HG03175 (cell line): ENCODE measurements around the gene DHRS7B.
"Not testable (repeated sequence)": the region's sequence is repeated elsewhere in the genome, so short reads cannot be mapped to it uniquely, and the experiment has no call there.

ENCODE experiments used
- ATAC-seq: cut with Tn5 transposase; IDR thresholded peaks from one replicate; pipeline ENCODE4 v1.9.1; 2021; ENCODE audit warnings: mild to moderate bottlenecking, moderate library complexity; ENCODE audit not compliant: unreplicated experiment

DHRS7B gene

GRCh38 chr17:21176773-21177395 lies 50.1 kb downstream of the DHRS7B start:
- no peak for ATAC-seq

- no peak for ATAC-seq
Measured at GRCh38 chr17:21177401-21177800, 50.6 kb downstream of the DHRS7B start.

- no peak for ATAC-seq
Measured at GRCh38 chr17:21177854-21178600, 51.3 kb downstream of the DHRS7B start.

- no peak for ATAC-seq
Measured at GRCh38 chr17:21183468-21183867, 56.7 kb downstream of the DHRS7B start.

- ATAC-seq: no peak
Measured at GRCh38 chr17:21184570-21184969, 57.8 kb downstream of the DHRS7B start.

GRCh38 chr17:21185061-21185460 lies 58.3 kb downstream of the DHRS7B start:
- ATAC-seq: no peak

- no peak for ATAC-seq
Measured at GRCh38 chr17:21186399-21187187, 59.8 kb downstream of the DHRS7B start.

GRCh38 chr17:21189361-21189760 lies 62.6 kb downstream of the DHRS7B start:
- no peak for ATAC-seq

- no peak for ATAC-seq
Measured at GRCh38 chr17:21190078-21190477, 63.3 kb downstream of the DHRS7B start.

GRCh38 chr17:21191698-21192097 lies 64.9 kb downstream of the DHRS7B start:
- no peak for ATAC-seq

- not testable (repeated sequence) for ATAC-seq
Measured at GRCh38 chr17:21192414-21192813, 65.7 kb downstream of the DHRS7B start.

GRCh38 chr17:21193031-21193430 lies 66.3 kb downstream of the DHRS7B start:
- ATAC-seq: no peak

- ATAC-seq: no peak
Measured at GRCh38 chr17:21194226-21194625, 67.5 kb downstream of the DHRS7B start.

GRCh38 chr17:21194703-21195102 lies 67.9 kb downstream of the DHRS7B start:
- ATAC-seq: no peak

- no peak for ATAC-seq
Measured at GRCh38 chr17:21196126-21196525, 69.4 kb downstream of the DHRS7B start.

- ATAC-seq: no peak
Measured at GRCh38 chr17:21198411-21198810, 71.6 kb downstream of the DHRS7B start.

- ATAC-seq: no peak
Measured at GRCh38 chr17:21199311-21199710, 72.5 kb downstream of the DHRS7B start.

GRCh38 chr17:21199856-21200255 lies 73.1 kb downstream of the DHRS7B start:
- no peak for ATAC-seq

- ATAC-seq: no peak
Measured at GRCh38 chr17:21200590-21201297, 74.0 kb downstream of the DHRS7B start.

GRCh38 chr17:21201298-21201595 lies 74.5 kb downstream of the DHRS7B start:
- ATAC-seq: no peak

- no peak for ATAC-seq
Measured at GRCh38 chr17:21201874-21202273, 75.1 kb downstream of the DHRS7B start.
